Kasumi-1 (cell line): ENCODE results near the gene NCS1.

Source experiments
- DNase-seq, 2 experiments: peaks; one replicate each; lab custom pipeline; 2025; lab: John Stamatoyannopoulos, UW

The NCS1 gene

DNA sequence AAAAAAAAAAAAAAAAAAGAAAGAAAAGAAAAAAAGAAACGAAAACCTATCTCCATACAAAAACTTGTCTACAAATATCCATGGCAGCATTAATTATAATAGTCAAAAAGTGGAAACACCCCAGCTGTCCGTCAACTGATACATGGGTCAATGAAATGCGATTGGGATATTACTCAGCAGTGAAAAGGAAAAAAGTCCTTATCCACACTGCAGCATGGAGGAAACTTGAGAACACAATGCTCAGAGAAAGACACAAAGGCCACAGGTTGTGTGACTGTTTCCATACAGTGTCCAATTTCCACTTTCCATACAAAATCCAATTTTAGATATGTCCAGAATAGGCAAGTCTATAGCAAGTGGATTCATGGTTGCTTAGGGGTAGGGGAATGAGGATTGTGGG lies 24.3 kb upstream of the NCS1 start:
- no peak for DNase-seq

- no peak for DNase-seq
Measured at GRCh38 chr9:130149031-130149430, 23.2 kb upstream of the NCS1 start.

- DNase-seq: no peak
Measured at GRCh38 chr9:130149654-130150286, 22.4 kb upstream of the NCS1 start.

DNA sequence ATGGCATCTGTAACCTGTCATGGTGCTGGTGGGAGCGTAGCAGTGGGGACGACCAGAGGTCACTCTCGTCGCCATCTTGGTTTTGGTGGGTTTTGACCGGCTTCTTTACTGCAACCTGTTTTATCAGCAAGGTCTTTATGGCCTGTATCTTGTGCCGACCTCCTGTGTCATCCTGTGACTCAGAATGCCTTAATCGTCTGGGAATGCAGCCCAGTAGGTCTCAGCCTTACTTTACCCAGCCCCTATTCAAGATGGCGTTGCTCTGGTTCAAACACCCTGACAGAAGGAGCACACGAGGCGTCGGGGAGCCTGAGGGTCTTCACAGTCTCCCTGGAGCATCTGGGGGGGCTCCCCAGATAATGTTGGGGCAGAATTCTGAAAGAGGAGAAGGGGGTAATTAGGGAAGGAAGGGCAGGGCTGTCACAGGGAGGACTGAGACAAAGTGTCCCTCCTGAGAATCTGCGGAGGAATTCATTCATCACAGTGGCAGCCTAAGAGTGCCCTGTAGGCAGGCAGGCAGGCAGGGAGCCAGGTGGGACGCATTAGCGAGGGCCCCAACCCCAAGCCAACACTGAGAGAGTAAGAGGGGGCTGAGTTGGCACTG lies 21.3 kb upstream of the NCS1 start:
- no peak for DNase-seq

- no peak for DNase-seq
Measured at GRCh38 chr9:130154816-130155215, 17.4 kb upstream of the NCS1 start.

DNA sequence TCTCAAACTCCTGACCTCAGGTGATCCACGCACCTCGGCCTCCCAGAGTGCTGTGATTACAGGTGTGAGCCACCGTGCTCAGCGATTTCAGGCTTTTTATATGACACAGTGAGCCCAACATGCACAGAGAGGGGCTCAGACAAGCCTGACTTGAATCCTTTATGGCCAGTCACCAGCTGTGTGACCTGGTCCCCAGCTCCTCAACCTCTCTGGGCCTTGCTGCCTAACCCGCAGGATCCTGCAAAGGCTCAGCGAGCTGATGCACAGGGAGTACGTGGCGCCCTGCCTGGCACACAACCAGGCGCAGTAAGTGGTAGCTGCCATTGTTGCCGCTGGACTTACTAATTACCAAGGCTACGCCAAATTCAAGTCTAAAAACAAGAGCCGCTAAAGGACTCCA lies 16.6 kb upstream of the NCS1 start:
- DNase-seq: no peak

- DNase-seq: no peak
Measured at GRCh38 chr9:130156672-130157071, 15.5 kb upstream of the NCS1 start.

DNA sequence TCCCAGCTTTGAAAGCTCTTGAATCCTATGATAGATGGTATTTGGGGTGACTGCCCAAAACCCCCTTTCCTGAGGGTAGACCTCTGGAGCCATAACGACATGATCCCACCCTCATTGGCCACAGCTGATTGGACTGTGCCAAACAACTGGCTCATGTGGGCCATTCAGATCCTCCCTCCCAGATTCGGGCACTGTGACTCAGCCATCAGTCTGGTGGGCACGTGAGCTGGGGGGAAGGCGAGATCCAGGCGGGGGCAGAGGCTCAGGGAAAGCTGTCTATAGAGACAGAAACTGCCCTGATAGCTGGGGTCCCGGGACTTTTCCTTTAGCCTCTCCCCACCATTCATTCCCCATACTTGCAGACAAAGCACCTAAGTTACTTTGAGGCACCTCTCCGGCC lies 15.1 kb upstream of the NCS1 start:
- no peak for DNase-seq

DNA sequence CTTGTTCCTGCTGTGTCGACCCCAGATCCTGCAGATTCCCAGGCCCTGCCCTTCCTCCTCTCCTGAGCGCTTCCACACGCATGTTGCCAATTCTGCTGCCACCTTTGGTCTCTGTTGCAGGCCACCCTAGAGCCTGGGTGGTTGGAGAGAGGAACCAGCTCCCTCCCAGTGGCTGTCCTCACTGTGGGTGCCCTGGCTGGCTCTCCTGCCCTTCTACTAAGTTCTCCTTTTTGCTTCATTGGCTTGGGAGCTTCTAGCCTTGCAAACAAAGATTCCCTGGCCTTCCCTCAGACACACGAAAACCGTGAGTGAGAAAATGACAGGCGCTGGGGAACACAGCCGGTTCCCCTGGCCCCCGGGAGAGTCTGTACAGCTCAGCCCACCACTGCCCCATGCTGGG lies 14.2 kb upstream of the NCS1 start:
- DNase-seq: no peak

DNA sequence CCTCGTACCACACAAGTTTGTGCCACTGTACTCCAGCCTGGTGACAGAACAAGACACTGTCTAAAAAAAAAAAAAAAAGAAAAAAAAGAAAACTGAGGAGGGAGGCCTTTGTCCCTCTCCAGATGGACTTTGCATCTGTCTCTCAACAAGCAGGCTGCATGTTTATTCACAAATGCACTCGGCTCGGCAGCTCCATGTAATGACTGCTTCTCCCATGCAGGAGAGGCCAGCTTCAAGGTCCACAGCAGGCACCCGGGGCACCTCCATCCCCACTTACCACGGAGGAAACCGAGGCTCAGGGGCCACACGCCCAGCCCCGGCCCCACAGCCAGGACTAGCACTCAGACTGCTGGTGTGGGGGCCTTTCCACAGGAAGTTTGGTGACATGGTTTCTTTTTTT lies 13.1 kb upstream of the NCS1 start:
- no peak for DNase-seq

DNA sequence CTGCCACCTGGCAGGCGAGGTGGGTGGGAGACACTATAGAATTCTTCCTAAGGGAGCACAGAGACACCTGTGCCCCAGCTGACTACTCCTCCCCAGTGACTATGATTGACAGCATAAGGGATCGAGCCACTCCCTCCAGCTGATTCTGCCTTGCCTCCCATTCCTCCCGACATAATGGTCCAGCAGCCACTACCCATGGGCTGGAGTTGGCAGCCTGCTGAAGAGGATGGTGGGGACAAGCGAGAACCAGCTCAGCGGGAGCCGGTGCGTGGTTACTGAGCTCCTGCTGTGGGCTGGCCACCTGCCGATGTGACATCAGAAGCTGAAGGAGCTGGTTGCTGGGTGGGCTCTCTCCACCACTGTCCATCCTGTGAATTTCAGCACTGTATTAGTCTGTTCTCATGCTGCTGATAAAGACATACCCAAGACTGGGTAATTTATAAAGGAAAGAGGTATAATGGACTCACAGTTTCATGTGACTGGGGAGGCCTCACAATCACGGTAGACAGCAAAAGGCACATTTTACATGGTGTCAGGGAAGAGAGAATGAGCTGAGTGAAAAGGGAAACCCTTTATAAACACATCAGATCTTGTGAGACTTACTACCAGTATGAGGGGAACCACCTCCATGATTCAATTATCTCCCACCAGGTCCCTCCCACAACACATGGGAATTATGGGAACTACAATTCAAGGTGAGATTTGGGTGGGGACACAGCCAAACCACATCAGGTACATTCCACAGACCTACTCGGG lies 12.1 kb upstream of the NCS1 start:
- DNase-seq: no peak

DNA sequence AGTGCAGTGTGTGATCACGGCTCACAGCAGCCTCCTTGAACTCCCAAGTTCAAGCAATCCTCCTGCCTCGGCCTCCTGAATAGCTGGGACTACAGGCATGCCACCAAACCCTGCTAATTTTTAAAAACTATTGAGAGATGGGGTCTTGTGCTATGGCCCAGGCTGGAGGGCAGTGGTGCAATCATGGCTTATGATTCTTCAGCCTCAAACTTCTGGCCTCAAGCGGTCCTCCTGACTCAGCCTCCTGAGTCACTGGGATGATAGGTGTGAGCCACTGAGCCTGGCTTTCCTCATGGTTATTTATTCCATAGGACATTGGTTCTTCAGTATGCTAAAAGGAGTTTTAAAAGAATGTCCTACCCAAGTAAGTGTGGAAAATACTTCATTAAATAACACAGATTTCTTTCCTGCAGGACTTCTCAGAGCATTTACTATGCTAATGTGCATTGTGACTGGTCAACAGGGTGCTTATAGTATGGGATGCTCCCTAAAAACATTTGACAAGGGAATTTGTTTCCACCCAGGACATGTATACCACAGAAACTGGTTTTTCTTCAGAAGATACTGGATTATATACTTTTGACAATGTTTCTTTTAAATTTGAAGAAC lies 11.2 kb upstream of the NCS1 start:
- no peak for DNase-seq

- DNase-seq: no peak
Measured at GRCh38 chr9:130165579-130165978, 6.6 kb upstream of the NCS1 start.

DNA sequence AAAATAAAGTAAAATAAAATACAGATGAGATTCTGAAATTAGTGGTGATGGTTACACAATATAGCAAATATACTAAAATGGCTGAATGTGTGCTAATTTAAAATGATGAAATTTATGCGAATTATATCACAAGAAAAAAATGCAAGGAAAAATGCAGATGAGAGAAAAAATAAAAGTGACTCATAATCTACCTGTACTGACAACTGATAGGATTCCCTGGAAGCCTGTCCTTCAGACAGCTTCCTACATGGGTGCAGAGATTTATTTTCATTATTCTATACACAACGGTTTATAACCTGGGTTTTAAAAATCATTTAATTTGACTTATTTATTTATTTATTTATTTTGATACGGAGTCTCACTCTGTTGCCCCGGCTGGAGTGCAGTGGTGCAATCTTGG lies 5.8 kb upstream of the NCS1 start:
- DNase-seq: no peak

- no peak for DNase-seq
Measured at GRCh38 chr9:130167927-130168326, 4.3 kb upstream of the NCS1 start.

DNA sequence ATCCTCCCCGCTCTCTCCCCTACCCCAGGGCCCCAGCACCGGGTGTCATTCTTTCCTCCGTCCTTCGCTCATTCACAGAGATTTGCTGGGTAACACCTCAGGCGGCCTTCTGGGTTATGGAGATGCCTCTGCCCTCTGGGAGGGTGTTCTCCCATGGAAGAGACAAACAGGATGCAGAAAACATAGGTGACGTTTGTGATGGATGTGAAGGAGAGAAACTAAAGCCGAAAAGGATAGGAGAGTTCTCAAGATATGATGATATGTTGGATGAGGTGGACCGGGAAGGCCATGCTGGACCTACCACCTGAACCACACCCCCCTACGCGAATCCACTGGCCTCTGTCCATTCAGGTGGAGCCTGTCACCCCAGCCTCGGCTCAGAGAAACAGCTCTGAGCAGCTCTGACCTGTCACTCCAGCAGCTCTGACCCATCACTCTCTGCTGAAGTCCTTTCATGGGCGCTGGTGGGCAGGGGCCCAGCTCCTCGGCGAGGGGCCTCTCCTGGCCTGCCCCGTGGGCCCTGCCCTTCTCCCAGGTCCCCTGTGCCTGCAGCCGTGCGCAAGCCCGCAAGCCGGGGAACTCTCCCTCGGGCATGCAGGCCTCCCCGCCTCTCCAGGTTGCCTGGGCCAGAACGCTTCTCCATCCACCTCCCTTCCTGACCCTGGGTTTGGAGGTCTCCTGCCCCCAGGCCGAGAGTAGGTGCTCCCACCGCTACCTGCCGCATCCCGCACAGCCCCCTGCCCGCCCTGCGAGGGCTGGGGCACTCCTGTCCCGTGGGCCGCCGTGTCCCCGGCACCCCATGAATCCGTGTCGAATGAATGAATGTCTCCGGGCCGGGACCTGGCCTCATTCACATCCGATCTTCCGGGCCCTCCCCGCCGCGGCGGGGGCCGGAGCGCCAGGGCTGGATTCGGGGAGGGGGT lies 717 bp upstream of the NCS1 start:
- DNase-seq: no peak

- no peak for DNase-seq
Measured at GRCh38 chr9:130172858-130173665, 858 bp downstream of the NCS1 start.

DNA sequence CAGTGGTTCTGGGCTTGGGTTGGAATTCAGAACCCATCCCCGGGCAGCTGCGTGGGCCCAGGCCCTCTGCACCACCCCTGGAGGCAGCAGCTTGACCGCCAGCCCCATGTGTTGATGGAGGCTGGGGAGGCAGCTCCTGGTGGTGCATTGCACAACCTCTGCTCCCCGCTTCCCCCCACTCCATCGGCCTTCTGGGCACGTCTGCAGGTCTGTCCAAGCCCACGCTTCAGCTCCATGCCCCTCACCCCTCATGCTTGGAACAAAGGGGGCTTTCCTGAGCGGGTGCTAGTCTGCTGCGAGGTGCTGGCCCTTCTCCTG lies 1.4 kb downstream of the NCS1 start:
- DNase-seq: no peak

DNA sequence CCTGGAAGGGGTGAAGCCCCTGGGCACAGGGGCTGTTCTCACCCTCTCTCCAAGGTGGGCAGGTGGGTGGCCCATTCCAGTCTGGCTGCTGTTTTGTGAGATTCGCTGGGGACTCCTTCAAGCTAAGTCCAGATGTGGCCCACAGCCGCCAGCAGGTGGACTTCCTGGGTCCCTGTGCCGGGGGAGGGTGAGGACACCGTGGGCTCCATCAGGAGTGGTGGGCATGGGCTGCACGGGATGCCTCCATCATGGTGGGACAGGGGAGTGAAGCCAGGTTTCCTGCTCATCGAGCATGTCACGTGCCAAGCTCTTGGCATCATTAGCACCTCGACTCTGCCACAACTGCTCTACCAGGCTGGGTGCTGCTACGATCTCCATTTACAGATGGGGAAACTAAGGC lies 1.8 kb downstream of the NCS1 start:
- DNase-seq: no peak

DNA sequence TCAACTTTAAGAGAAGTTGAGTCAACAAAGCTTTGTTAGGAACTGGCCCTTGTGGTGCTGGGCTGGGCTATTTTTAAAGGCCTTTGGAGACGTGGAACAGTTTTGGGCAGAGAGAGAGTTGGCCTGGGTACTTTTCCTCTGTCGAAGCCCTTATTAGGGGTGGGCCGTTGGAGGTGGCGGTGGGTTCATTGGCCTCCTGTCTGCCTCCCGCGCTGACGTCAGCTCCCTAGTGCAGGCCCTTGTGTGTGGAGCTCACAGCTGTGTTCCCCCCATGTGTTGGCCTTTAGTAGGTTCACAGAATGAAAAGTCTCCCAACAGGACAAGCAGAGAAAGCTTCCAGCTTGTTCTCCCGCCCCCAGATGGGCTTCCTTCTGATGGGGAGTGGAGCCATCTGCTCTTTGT lies 2.7 kb downstream of the NCS1 start:
- no peak for DNase-seq

DNA sequence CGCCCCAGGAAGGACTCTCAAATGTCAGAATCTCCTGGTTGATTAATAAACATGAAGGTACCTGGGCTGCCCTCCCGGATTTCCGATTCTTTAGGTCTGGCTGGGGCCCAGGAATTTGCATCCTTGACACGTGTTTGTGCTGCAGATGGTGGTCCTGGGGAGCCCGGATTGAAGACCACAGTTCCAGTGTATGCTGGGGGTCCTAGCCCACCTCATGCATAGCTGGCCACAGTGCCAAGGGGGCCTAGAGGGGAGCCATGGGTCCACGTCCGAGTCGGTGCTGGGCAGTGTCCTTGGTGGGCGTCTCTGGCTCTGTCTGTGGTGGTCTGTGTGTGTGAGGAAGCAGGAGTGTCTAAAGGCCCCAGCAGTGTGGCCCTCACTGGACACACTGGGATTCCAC lies 3.2 kb downstream of the NCS1 start:
- no peak for DNase-seq
